Omental fat pad (tissue), 4 donors: ENCODE measurements around the gene TAAR1. TPM values are rescaled to one million over a fixed set of nuclear protein-coding genes. Genes with fewer than 3 reads are reported as not detected.
"Not testable (repeated sequence)": the region's sequence is repeated elsewhere in the genome, so short reads cannot be mapped to it uniquely, and the experiment has no call there.

ENCODE experiments used
- ATAC-seq: fragments of 150-250 bp; one replicate; pipeline ENCODE4 v1.9.1; 2016; ENCODE audit warnings: mild to moderate bottlenecking, moderate library complexity; ENCODE audit not compliant: low FRiP score
- DNase-seq: peaks from one replicate; pipeline ENCODE4 v3.0.0-alpha.2; 2019; ENCODE audit warnings: low spot score
- CTCF ChIP-seq, 3 donors: fragments of 450-650 bp; IDR thresholded peaks; one replicate each; pipeline ENCODE4 v1.5.1; 2016 to 2017; ENCODE audit warnings: antibody characterized with exemption in 3 of 3, mild to moderate bottlenecking in 3 of 3, moderate library complexity in 2 of 3
- total RNA-seq, 4 donors: library from RNA; depleted of rRNA; stranded (reverse); fragments of >200 nt; gene quantifications; one replicate each; pipeline ENCODE4 v1.1.0, GENCODE V29; 2016

Gene TAAR1
- total RNA-seq, 4 donors from 2014 or later, result not detected

DNA sequence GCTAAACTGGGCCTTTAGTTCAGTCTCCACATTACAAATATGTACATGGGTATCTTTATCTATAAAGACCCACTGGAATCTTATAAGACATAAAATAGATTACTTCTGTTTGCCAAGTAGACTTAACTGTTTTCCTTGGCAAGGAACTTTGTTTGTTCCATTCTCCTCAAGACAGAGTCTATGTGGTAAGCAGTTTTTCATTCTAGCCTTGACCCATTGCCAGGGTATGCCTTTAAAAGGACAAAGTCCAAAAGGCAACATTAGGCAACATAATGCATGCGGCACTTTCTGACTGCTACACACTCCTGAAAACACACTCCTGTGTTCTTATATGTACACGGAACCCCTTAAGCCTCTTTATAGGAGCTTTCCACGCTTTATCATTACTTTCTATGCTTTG, 34.5 kb upstream of the TAAR1 start:
- no peak for DNase-seq
- no peak for TF ChIP-seq CTCF (IDR thresholded peaks at IDR 0.05)
- ATAC-seq, result no peak

GRCh38 chr6:132690678-132691077, 31.7 kb upstream of the TAAR1 start:
- no peak for TF ChIP-seq CTCF (IDR thresholded peaks at IDR 0.05)
- no peak for ATAC-seq

DNA sequence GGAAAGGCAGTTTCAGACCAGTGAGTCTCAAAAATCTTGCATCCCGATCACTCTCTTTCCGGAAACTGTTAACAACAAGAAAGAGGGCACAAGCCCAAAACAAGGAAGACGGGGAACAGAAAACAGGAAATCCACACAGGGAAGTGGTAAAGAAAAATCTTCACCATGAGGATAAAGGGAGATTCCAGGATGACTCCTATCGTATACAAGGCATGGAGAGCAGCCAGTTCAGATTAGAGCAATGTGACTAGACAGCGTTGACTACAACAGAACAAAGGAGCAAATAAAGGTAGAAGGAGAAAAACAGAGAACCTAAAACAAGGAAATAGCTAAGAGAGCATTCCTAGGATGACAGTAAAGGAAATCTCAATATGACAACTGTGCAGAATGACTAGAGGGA, 28.3 kb upstream of the TAAR1 start:
- no peak for TF ChIP-seq CTCF (IDR thresholded peaks at IDR 0.05)
- ATAC-seq, result peak; percentile 55
- DNase-seq, result no peak

More at GRCh38 chr6:132690678-132691077, 31.7 kb upstream of the TAAR1 start:
- DNase-seq, result no peak

DNA sequence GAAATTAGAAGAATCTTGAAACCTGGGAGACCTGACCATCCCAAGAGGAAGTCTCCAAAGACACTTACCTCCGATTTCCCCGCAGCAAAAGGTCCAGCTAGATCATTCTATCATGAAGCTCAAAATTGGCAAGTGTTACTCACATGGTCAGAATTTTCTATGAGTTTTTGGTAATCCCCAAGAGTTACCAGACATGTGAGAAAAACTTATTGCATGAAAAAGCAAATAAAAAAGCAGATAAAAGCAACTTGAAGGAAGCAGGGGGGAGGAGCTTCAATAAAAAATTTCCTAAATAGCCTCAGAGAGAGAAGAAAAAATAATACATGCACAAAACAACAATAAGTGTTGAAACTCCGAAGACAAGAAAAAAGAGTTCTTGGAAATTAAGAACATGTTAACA, 27.5 kb upstream of the TAAR1 start:
- no peak for DNase-seq
- TF ChIP-seq CTCF (IDR thresholded peaks at IDR 0.05), result no peak
- no peak for ATAC-seq

GRCh38 chr6:132685009-132685408, 26.0 kb upstream of the TAAR1 start:
- no peak for TF ChIP-seq CTCF (IDR thresholded peaks at IDR 0.05)
- DNase-seq (no peak), ATAC-seq (no peak)

- no peak for TF ChIP-seq CTCF (IDR thresholded peaks at IDR 0.05)
- ATAC-seq, result no peak
- DNase-seq, result no peak
Observed at GRCh38 chr6:132684272-132684671, 25.3 kb upstream of the TAAR1 start.

- DNase-seq (no peak), ATAC-seq (peak; percentile 95)
- no peak for TF ChIP-seq CTCF (IDR thresholded peaks at IDR 0.05)
Observed at GRCh38 chr6:132683543-132683942, 24.6 kb upstream of the TAAR1 start.

DNA sequence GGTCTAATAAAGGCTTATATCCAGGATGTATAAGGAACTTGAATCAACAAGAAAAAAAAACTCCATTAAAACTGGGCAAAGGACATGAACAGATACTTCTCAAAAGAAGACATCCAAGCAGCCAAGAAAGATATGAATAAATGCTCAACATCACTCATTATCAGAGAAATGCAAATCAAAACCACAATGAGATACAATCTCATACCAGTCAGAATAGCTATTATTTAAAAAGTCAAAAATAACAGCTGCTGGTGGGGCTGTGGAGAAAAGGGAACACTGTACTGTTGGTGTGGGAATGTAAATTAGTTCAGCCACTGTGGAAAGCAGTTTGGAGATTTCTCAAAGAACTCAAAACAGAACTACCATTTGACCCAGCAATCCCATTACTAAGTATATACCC, 20.1 kb upstream of the TAAR1 start:
- DNase-seq, result not testable (repeated sequence)

More for the DNA sequence above, 20.1 kb upstream of the TAAR1 start:
- ATAC-seq, result not testable (repeated sequence)
